HG02885 (cell line): ENCODE measurements around the gene UBXN6.

Source experiments
- ATAC-seq: cut with Tn5 transposase; IDR thresholded peaks from one replicate; pipeline ENCODE4 v1.9.1; 2021; ENCODE audit warnings: mild to moderate bottlenecking; ENCODE audit not compliant: unreplicated experiment, poor library complexity

Gene UBXN6

GRCh38 chr19:4457654-4458395 lies at the start of gene UBXN6:
Gene UBXN6 (minus strand): TSS chr19:4457794. CDS start chr19:4457697, 97 bp downstream.
- ATAC-seq: peak; percentile 95

DNA sequence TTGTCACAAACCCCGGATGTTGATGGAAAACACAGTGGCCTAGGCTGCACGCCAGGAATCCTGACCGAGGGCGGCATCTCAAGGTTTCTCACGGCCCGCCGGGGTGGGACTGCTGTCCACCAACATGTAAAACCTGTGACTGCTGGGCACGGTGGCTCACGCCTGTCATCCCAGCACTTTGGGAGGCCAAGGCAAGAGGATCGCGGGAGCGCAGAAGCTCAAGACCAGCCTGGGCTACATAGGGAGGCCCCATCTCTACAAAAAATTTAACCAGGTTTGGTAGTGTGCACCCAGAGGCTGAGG lies 49.5 kb upstream of the UBXN6 start:
- no peak for ATAC-seq

DNA sequence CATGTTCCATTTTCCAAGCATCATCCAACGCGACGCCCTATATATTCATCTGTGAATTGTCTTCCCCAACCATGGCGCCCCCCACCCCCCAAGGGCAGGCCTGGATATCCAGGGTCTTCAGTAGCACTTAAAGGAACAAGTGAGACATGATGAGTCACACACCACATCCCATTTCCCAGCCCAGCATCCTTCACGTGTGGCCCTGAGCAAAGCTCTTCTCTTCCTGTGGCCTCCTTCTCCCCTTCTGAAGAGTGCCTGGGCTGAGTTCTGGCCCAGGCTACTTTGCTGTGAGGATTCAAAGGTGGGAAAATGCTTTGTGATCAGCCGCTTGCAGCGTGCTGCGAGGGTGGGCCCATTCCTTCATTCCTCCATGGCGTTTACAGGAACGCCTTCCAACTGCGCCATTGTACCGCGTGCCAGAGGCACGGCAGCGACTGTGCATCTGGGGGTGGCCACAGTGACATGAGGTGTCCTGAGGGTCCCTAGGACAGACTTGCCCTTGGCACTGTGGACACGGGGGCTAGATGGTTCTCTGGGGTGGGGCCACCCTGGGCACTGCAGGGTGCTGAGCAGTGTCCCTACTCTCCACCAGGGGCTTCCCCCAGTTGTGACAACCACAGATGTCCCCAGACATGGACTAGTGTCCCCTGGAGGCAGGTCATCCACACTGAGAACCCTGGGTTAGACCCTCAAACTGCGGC lies 49.0 kb upstream of the UBXN6 start:
- no peak for ATAC-seq

DNA sequence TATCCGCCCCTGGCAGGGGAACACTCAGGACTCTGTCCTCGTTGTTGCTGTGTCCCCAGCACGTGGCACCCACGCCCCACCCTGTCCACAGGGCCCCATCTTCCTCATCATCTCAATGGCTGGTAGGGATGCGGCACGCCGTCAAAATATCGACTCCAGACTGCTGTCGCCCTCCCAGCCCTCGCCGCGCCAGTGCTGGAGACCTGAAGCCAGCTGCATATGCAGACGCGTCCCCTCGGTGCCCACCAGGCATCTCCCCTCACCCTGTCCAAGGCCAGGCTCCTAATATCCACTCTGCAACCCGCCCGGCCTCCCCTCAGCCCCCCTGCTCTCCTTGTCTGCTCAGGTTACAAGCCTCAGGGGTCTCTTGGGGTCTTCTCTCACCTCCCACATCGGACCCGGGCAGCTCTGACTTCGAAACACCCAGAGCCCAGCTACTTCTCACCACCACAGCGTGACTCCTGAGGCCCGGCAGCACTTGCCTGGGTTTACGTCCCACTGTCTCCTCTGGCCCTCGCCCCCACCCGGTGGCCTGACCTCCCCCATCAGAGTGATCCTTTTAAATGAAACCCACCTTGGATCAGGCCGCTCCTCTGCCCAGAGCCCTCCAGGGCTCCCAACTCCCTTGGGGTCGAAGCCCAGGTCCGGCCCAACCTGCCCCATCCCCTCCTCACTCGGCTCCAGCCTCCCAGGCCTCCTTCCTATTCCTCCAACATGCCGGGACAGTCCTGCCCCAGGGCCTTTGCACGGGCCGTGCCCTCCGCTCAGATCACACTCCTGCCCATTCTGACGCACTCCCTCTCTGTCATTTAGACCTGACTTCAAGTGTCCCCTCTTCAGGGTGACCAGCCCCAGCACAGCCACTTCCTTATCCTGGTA lies 48.2 kb upstream of the UBXN6 start:
- no peak for ATAC-seq

GRCh38 chr19:4504891-4505569 lies 47.4 kb upstream of the UBXN6 start:
- no peak for ATAC-seq

DNA sequence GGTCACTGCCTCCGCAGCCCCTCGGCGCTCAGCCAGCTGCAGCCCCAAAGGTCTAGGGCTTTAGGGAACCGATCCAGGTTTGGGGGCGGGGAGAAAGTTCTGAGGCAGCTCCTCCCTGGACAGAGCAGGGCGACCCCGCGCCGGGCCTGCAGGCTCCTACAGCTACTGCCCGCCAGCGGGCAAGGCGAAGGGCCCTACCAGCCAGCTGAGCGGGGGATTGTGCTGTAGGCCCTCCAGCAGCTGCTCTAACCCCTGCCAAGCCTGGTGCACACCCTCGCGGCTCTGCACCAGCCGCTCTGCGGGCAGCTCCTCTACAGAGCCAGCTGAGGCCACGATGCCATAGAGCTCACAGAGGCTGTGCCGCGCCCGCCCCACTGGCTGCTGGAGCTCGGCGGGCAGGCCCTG lies 46.7 kb upstream of the UBXN6 start:
- ATAC-seq: no peak

DNA sequence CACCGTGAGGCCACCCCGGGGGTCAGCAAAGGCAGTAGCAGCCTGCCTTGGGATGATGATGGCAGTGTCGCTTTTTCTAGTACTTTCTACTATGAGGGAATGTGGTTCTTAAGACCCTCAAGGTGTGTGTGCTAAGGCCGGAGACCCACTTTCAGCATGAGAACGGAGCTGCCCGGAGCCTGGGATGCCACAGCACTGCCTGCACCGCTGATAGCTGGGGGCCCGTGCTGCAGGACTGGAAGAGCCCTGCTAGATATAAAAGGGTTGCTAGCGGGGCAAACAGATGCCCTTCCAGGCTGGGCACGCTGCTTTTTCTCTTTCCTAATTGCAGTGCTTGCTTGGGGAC lies 46.2 kb upstream of the UBXN6 start:
- no peak for ATAC-seq

GRCh38 chr19:4503132-4503824 lies 45.7 kb upstream of the UBXN6 start:
- ATAC-seq: no peak

GRCh38 chr19:4502282-4503131 lies 44.9 kb upstream of the UBXN6 start:
- no peak for ATAC-seq

DNA sequence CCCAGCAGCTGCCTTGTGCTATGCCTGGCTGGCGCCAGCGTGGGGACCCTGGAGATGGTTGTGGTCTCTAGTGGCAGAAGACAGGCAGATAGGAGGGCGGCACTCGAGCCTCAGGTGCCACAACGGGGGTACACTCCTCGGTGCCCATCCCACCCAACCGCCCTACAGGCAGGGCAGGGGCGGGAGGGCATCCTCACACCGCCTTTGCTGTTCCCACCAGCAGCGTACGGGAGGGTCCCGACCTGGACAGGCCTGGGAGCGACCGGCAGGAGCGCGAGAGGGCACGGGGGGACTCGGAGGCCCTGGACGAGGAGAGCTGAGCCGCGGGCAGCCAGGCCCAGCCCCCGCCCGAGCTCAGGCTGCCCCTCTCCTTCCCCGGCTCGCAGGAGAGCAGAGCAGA lies 44.1 kb upstream of the UBXN6 start:
- no peak for ATAC-seq

GRCh38 chr19:4500841-4501591 lies 43.4 kb upstream of the UBXN6 start:
- ATAC-seq: no peak

DNA sequence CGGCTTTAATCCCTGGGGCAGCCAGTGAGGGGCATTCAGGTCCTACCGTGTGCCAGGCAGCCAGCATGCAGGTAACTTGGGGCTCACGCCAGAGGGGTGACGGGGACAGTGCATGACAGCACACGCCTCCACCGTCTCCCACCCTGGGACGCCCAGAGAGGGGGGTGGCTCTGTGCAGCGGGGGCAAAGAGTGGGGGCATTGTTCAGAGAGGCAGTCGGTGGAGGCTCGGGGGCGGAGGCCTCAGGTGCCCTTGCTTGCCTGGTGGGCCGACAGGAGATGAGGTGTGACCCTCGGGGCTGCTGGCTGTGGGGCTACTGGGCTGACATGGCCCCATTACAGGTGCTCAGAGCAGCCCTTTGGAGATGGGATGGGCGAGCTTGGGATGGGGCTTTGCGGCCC lies 42.3 kb upstream of the UBXN6 start:
- no peak for ATAC-seq

DNA sequence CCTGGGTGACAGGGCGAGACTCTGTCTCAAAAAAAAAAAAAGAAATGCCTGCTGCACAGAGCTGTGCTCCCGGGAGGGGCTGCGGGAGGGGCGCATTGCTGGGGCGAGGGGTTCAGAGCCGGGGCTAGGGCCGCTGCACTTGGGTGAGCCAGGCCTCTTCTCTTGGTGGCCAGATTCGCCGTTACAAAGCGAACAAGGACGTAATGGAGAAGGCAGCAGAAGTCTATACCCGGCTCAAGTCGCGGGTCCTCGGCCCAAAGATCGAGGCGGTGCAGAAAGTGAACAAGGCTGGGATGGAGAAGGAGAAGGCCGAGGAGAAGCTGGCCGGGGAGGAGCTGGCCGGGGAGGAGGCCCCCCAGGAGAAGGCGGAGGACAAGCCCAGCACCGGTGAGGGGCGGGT lies 41.7 kb upstream of the UBXN6 start:
- ATAC-seq: no peak

GRCh38 chr19:4498694-4499093 lies 41.1 kb upstream of the UBXN6 start:
- no peak for ATAC-seq

- no peak for ATAC-seq
These were observed 40.3 kb upstream of the UBXN6 start for GRCh38 chr19:4497770-4498389.

DNA sequence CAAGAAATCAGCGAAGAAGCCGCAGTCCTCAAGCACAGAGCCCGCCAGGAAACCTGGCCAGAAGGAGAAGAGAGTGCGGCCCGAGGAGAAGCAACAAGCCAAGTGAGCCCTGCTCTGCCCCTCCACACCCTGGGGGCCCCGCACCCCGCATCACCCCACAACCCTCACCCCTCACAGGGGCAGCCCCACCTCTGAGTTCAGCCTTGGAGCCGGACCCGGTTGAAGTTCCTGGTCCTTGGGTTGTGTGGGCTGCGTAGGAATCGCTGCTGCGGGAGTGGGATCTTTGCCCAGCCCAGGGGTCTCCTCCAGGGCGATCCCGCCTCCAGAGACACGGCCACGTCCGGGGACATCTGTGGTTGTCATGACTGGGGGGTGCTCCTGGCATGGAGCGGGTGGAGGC lies 38.7 kb upstream of the UBXN6 start:
- ATAC-seq: no peak

GRCh38 chr19:4495471-4495870 lies 37.9 kb upstream of the UBXN6 start:
- ATAC-seq: no peak

DNA sequence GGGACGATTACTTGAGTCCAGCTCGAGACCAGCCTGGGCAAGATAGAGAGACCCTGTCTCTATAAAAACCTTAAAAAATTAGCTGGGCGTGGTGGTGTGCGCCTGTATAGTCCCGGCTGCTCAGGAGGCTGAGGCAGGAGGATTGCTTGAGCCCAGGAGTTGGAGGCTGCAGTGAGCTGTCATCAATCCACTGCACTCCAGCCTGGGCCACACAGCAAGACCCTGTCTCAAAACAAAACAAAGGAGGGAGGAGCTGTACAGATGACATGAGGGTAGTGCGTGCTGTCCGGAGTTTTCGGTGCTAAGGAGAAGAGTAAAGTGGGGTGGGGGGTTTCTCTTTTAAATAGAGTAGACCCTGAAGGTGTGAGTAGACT lies 37.1 kb upstream of the UBXN6 start:
- ATAC-seq: no peak
